MM.1S (cell line): ENCODE results near the gene MAFF.

ENCODE experiments used
- EZH2 ChIP-seq: fragments of 300-600 bp; sonication (generic); optimal IDR thresholded peaks from 2 replicates; pipeline ENCODE3; 2017; ENCODE audit warnings: low read depth, mild to moderate bottlenecking, antibody characterized with exemption, low read length, mixed read lengths
- TF ChIP-seq, protein P1 (sequence below): fragments of 300-600 bp; sonication (generic); IDR thresholded peaks from 2 replicates; pipeline ENCODE4 v1.5.1; 2016; ENCODE audit warnings: antibody characterized with exemption, low read length, mixed read lengths

DNA sequence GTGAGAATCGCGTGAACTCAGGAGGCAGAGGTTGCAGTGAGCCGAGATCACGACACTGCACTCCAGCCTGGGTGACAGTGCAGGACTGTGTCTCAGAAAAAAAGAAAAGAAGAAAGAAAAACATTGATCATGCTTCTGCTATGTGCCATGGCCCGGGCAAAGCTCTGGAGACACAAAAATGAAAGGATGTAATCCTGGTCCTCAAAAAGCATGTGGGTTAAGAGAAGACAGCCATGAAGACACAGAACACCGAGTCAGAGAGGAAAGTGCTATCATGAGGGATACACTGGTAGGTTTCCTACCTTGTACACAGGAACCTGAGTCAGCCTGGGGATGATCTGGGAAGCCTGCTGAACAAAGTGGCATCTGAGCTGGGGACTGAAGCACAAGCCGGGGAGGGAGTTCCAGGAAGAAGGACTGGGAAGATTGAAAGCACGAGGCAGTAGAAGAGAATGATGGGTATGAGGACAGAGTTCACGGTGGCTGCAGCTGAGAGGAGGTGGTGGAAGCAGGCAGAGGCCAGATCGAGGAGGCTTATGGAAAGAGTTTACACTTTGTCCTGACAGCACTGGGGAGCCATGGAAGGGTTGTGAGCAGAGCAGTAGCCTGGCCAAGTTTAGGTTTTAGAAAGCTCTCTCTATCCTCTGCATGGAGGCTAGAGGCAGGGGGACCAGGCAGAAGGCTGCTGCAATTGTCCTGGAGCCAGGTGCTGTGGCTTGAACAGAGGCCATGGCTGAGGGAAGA is 9.9 kb upstream of the MAFF start:
- TF ChIP-seq, protein P1, sequence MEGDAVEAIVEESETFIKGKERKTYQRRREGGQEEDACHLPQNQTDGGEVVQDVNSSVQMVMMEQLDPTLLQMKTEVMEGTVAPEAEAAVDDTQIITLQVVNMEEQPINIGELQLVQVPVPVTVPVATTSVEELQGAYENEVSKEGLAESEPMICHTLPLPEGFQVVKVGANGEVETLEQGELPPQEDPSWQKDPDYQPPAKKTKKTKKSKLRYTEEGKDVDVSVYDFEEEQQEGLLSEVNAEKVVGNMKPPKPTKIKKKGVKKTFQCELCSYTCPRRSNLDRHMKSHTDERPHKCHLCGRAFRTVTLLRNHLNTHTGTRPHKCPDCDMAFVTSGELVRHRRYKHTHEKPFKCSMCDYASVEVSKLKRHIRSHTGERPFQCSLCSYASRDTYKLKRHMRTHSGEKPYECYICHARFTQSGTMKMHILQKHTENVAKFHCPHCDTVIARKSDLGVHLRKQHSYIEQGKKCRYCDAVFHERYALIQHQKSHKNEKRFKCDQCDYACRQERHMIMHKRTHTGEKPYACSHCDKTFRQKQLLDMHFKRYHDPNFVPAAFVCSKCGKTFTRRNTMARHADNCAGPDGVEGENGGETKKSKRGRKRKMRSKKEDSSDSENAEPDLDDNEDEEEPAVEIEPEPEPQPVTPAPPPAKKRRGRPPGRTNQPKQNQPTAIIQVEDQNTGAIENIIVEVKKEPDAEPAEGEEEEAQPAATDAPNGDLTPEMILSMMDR = no peak
- TF ChIP-seq EZH2 = no peak
